Testis (tissue), 3 donors: ENCODE measurements around the gene PSAPL1. TPM values are rescaled to one million over a fixed set of nuclear protein-coding genes. Genes with fewer than 3 reads are reported as not detected.
A peak's percentile ranks its signal among the peaks of the same experiment; 100 is the strongest.

Source experiments
- DNase-seq: peaks from one replicate; pipeline ENCODE4 v3.0.0-alpha.2; 2019
- H3K27ac ChIP-seq, 2 donors: fragments of 200-600 bp; sonication (generic); one replicate each; pipeline ENCODE4 v1.5.1; 2019
- H3K27me3 ChIP-seq: fragments of 200-600 bp; sonication (generic); one replicate; pipeline ENCODE4 v1.5.1; 2019
- H3K36me3 ChIP-seq: fragments of 200-600 bp; sonication (generic); one replicate; pipeline ENCODE4 v1.5.1; 2017; ENCODE audit warnings: low read depth; ENCODE audit errors: missing control alignments
- H3K4me1 ChIP-seq: fragments of 200-600 bp; sonication (generic); one replicate; pipeline ENCODE4 v1.5.1; 2019
- H3K4me3 ChIP-seq, 2 donors: fragments of 200-600 bp; sonication (generic); one replicate each; pipeline ENCODE4 v1.5.1; 2017 to 2019
- H3K9me3 ChIP-seq: fragments of 200-600 bp; sonication (generic); one replicate; pipeline ENCODE4 v1.5.1; 2017
- POLR2A ChIP-seq: fragments of 450-650 bp; IDR thresholded peaks from one replicate; pipeline ENCODE4 v1.6.1; 2017; ENCODE audit warnings: antibody characterized with exemption, mild to moderate bottlenecking, moderate library complexity
- WGBS, 2 donors: methylation state at CpG; one replicate each; pipeline ENCODE4 v1.1.5; 2018; 5-methylcytosine and 5-hydroxymethylcytosine counted together
- intact Hi-C: fragments of 100-400 bp; cut with DNase I; formaldehyde crosslinking; loops from one replicate; pipeline ENCODE4 v1.15.1; 2023; ENCODE audit warnings: low total_unique reads
- polyA plus RNA-seq: library from polyadenylated mRNA; stranded (reverse); fragments of 350-450 nt; fragmentation: Illumina TruSeq; extraction: RNeasy Lipid Tissue Mini Kit (QIAGEN cat#74804); gene quantifications from one replicate; pipeline ENCODE4 v1.2.3, GENCODE V29; 2014; ENCODE audit warnings: low read depth, low replicate concordance; ENCODE audit not compliant: insufficient read depth
- total RNA-seq, 2 donors: library from RNA; depleted of rRNA; stranded (reverse); fragments of >200 nt; gene quantifications; one replicate each; pipeline ENCODE4 v1.2.3, GENCODE V29; 2016
- TF ChIP-seq, protein P1 (sequence below), 3 experiments: fragments of 450-650 bp in 2 of 3; fragments of 200-600 bp in 1 of 3; sonication (generic) in 1 of 3; IDR thresholded peaks; one replicate each; pipeline ENCODE4 v1.5.1; 2016 to 2019; ENCODE audit warnings: antibody characterized with exemption in 3 of 3, mild to moderate bottlenecking in 2 of 3, moderate library complexity in 1 of 3

The PSAPL1 gene
- total and polyA plus RNA-seq, 3 donors from 2014 or later: 11.0 to 19.0 (median 17.5) TPM

DNA sequence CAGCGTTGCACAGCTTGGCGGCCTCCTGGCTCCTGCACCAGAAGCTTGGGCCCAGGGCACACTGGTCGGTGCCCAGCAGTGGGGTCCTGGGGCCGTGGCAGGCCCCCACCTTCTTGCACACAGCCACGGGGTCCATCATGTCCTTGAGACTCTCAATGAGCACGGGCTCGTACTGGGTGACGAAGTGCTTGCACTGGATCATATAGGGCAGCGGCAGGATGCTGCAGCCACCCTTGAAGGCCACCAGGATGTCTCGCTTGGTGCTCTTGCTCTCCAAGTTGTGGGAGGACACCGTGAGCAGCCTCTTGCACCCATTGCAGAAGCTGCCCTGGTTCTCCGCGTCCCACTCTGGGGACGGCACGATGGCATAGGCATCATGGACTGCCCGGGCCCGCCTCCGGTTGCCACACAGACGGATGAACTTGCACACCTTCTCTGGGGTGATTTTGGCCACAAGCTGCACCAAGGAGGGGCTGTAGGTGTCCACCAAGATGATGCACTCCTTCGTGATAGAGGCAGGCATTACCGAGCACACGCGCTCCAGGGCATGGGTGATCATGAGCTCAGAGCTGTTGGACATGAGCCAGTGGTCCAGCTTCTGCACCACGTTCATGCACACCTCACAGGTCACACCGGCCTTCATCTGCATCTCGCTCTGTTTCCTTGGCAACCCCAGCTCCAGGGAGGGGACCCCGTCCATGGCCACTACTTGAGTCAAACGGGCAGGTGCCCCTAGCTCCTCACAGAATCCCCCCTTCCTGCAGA, 1.2 kb downstream of the PSAPL1 start:
- no peaks in the 10 kb centered on the region for H3K27me3 ChIP-seq
- peaks cover 26% of the 10 kb centered on the region for H3K4me1 ChIP-seq
- TF ChIP-seq, protein P1, sequence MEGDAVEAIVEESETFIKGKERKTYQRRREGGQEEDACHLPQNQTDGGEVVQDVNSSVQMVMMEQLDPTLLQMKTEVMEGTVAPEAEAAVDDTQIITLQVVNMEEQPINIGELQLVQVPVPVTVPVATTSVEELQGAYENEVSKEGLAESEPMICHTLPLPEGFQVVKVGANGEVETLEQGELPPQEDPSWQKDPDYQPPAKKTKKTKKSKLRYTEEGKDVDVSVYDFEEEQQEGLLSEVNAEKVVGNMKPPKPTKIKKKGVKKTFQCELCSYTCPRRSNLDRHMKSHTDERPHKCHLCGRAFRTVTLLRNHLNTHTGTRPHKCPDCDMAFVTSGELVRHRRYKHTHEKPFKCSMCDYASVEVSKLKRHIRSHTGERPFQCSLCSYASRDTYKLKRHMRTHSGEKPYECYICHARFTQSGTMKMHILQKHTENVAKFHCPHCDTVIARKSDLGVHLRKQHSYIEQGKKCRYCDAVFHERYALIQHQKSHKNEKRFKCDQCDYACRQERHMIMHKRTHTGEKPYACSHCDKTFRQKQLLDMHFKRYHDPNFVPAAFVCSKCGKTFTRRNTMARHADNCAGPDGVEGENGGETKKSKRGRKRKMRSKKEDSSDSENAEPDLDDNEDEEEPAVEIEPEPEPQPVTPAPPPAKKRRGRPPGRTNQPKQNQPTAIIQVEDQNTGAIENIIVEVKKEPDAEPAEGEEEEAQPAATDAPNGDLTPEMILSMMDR (IDR thresholded peaks at IDR 0.05): no peak
- TF ChIP-seq POLR2A: no peak
- 85 to 100% methylated on average over 2 to 28 of the region's 28 CpGs for WGBS, 2 donors
- no peak overlapping the region for H3K4me3 ChIP-seq
- no peak for DNase-seq
- intact Hi-C loops: no loop called here
- H3K36me3 ChIP-seq: no peaks in the 10 kb centered on the region
- no peaks in the 10 kb centered on the region for H3K9me3 ChIP-seq
- peak overlapping the region in 1 of 2 donors; percentile 67 for H3K27ac ChIP-seq

DNA sequence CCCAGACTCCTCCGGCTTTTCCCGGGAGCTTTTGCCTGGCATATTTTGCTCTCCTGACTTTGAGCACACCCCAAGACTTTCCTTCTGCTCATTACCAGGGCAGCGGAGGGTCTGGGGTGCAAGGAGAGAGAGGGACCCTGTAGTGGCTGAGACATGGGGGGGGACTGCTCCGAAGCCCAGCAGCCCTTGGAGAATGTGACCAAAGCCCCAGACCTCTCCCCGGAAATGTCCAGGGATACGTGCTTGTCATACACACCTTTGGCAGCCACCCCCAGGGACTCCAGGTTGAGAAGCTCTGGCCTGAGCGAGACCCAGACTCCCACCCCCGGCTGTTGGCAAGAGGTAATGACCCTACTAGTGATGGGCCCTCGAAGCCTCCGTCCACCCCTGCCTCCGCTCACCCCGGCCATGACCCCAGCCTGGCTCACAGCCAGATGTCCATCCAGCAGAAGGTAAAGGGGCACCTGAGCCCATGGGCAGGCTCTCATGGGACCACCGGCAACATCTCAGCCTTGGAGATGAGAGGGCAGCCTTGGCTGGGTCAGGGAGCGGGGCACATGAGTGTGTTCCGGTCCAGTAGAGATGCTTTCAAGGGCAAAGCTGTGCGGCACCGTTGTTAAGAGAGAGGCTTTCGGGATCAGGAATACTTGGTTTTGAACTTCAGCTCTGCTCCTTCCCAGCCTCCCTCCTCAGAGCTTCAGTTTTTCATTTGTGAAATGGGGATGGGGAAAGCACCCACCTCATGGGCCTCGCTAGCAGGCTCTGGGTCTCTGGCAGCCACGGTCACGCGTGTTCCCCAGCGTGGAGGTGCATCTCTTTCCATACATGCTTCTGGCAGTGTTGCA, 2.0 kb downstream of the PSAPL1 start:
- Histone ChIP-seq H3K36me3 (no peaks in the 10 kb centered on the region), H3K4me3 (no peak overlapping the region), H3K27me3 (no peaks in the 10 kb centered on the region), H3K27ac (no peak overlapping the region), H3K4me1 (peaks cover 26% of the 10 kb centered on the region), H3K9me3 (no peaks in the 10 kb centered on the region)
- intact Hi-C loops: no loop called here
- 81 to 90% methylated on average over 17 to 23 of the region's 23 CpGs for WGBS, 2 donors
- DNase-seq: no peak
- TF ChIP-seq POLR2A: no peak
- TF ChIP-seq, protein P1 (IDR thresholded peaks at IDR 0.05): no peak

DNA sequence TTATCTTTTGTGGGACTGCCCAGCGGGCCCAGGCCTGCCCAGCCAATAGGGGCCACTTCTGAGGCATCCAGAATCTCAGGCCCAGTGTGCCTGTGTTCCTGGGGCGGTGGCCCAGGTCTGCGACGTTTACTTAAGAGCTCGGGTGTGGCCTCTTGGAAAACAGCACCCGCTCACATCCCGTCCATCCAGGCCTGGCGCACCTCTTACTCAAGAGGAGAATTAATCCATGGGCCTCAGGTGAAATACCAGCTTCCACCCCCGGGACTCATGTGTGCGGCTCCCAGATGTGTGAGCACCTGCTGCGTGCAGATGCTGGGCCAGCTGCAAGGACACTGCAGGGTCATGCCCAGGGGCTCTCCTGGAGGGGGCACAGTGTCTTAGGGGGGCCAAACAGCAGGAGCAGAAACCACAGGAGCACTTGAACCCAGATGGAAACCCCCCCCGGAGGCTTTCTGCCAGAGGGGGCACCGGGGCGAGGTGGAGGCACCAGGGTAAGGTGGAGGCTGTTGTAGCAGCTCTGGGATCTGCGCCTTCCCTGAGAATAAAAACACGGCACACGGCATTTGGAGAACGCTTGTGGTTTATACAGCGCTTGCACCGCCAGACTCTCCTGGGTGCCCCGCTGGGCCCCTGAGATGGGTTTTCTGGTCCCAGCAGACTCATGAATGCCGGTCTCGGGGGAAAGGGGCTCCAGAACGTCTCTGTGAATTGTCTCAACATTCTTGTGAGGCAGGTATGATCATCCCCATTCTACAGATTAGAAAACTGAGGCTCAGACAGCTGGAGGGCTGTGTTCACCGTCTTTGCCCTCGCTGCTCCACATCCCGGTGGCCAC, 2.8 kb downstream of the PSAPL1 start:
- Histone ChIP-seq H3K4me3 (no peak overlapping the region), H3K9me3 (no peaks in the 10 kb centered on the region), H3K27ac (no peak overlapping the region), H3K36me3 (no peaks in the 10 kb centered on the region), H3K4me1 (peaks cover 26% of the 10 kb centered on the region), H3K27me3 (no peaks in the 10 kb centered on the region)
- intact Hi-C loops: no loop called here
- WGBS, 2 donors: 88 to 93% methylated on average over 14 to 27 of the region's 27 CpGs
- no peak for TF ChIP-seq POLR2A
- TF ChIP-seq, protein P1 (IDR thresholded peaks at IDR 0.05): no peak
- DNase-seq: no peak

DNA sequence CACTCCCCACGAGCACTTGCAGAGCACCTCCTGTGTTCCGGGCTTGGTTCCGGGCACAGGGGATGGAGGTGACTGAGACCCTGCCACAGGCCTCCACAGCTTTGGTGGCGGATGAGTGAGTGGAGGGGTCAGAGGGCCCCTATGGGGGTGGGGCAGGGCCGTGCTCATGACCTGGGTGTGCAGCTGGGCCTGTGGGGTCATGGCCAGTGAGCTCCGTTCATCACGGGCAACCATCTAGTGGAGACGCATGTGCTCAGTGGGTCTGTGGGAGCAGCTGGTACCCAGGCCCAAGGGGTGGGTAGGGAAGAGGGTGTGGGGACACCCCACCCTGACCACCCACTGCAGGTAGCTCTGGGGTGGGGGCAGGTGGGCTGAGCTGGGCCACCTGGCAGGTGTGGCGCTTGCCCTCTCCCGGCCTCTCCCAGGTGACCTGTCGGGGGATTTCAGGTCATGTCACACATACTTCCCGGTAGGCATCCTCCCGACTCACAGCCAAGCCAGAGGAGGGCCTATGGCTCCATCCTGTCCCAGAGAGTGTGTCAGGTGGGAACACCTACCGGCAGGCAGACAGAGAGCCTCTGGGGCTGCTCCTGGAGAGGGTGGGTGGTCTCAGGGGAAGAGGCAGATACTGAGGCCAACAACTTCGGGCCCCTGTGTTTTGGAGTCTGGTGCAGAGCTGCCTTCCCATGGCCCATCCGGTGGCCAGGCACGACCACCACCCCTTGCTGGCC, 3.6 kb downstream of the PSAPL1 start:
- Histone ChIP-seq H3K4me3 (no peak overlapping the region), H3K27ac (no peak overlapping the region), H3K9me3 (no peaks in the 10 kb centered on the region), H3K4me1 (peaks cover 23% of the 10 kb centered on the region), H3K27me3 (no peaks in the 10 kb centered on the region), H3K36me3 (no peaks in the 10 kb centered on the region)
- WGBS, 2 donors: 86% methylated on average over 17 of the region's 17 CpGs; no CpG with 5 or more reads in 1 of the 2 donors
- no peak for DNase-seq
- TF ChIP-seq, protein P1 (IDR thresholded peaks at IDR 0.05): no peak
- TF ChIP-seq POLR2A: no peak
- intact Hi-C loops: no loop called here
